ENCODE data around the gene ITGB7.

GRCh38 chr12:53179687-53180219 is 27.3 kb downstream of the ITGB7 start:
- TF ChIP-seq, protein P1, sequence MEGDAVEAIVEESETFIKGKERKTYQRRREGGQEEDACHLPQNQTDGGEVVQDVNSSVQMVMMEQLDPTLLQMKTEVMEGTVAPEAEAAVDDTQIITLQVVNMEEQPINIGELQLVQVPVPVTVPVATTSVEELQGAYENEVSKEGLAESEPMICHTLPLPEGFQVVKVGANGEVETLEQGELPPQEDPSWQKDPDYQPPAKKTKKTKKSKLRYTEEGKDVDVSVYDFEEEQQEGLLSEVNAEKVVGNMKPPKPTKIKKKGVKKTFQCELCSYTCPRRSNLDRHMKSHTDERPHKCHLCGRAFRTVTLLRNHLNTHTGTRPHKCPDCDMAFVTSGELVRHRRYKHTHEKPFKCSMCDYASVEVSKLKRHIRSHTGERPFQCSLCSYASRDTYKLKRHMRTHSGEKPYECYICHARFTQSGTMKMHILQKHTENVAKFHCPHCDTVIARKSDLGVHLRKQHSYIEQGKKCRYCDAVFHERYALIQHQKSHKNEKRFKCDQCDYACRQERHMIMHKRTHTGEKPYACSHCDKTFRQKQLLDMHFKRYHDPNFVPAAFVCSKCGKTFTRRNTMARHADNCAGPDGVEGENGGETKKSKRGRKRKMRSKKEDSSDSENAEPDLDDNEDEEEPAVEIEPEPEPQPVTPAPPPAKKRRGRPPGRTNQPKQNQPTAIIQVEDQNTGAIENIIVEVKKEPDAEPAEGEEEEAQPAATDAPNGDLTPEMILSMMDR (optimal IDR thresholded peaks at IDR 0.05 in 1 of 3, IDR thresholded peaks at IDR 0.05 in 1 of 3, conservative IDR thresholded peaks at IDR 0.05 in 1 of 3; ENCODE audit: extremely low read depth in 1 of 3, insufficient read depth in 2 of 3, low read length in 3 of 3): no peak
- no peak for TF ChIP-seq EZH2 (IDR thresholded peaks at IDR 0.05; ENCODE audit: low read length)

Data from keratinocyte (primary cell).